H1 (cell line): Measurements from ENCODE around the gene SCGB1A1.

ENCODE experiments used
- CBX8 ChIP-seq: fragments of 300-800, 300-1000 bp; sonication (generic); IDR thresholded peaks from 2 replicates; pipeline ENCODE4 v1.7.1; 2016; ENCODE audit warnings: low read depth, low read length, borderline replicate concordance
- CHD1 ChIP-seq: IDR thresholded peaks from 2 replicates; pipeline ENCODE4 v1.6.1; 2012; ENCODE audit warnings: low read depth, low read length, improper control_type of control experiment
- CHD2 ChIP-seq: IDR thresholded peaks from 2 replicates; pipeline ENCODE4 v1.6.1; 2012; ENCODE audit warnings: low read length, improper control_type of control experiment
- JUND ChIP-seq: IDR thresholded peaks from 2 replicates; pipeline ENCODE4 v1.6.1; 2011; ENCODE audit warnings: mild to moderate bottlenecking, improper control_type of control experiment, low read length
- POLR2A ChIP-seq, 2 experiments: IDR thresholded peaks; 1 replicate in 1 of 2; 2 replicates in 1 of 2; pipeline ENCODE4 v1.6.1; 2011; ENCODE audit warnings: low read depth in 2 of 2, low read length in 2 of 2, mild to moderate bottlenecking in 2 of 2; ENCODE audit errors: control extremely low read depth in 1 of 2
- RFX5 ChIP-seq: IDR thresholded peaks from 2 replicates; pipeline ENCODE4 v1.6.1; 2011; ENCODE audit warnings: low read depth, low read length, improper control_type of control experiment, borderline replicate concordance
- SP1 ChIP-seq: IDR thresholded peaks from 2 replicates; pipeline ENCODE4 v1.6.1; 2011; ENCODE audit warnings: low read depth, low read length
- TF ChIP-seq, protein P1 (sequence below), 3 experiments: IDR thresholded peaks; 1 replicate in 2 of 3; 2 replicates in 1 of 3; pipeline versions ENCODE4 v1.5.1 to v1.6.1; 2011; ENCODE audit warnings: low read length in 3 of 3, mild to moderate bottlenecking in 3 of 3, inconsistent platforms in 2 of 3, low read depth in 1 of 3, moderate library complexity in 1 of 3; ENCODE audit not compliant: insufficient read depth in 1 of 3; ENCODE audit errors: control extremely low read depth in 1 of 3
- TF ChIP-seq, protein P2 (sequence below): IDR thresholded peaks from 2 replicates; pipeline ENCODE4 v1.6.1; 2011; ENCODE audit warnings: low read depth, mild to moderate bottlenecking, low read length; ENCODE audit not compliant: insufficient read depth
- TF ChIP-seq, protein P3 (sequence below): IDR thresholded peaks from 2 replicates; pipeline ENCODE4 v1.6.1; 2012; ENCODE audit warnings: inconsistent platforms

DNA sequence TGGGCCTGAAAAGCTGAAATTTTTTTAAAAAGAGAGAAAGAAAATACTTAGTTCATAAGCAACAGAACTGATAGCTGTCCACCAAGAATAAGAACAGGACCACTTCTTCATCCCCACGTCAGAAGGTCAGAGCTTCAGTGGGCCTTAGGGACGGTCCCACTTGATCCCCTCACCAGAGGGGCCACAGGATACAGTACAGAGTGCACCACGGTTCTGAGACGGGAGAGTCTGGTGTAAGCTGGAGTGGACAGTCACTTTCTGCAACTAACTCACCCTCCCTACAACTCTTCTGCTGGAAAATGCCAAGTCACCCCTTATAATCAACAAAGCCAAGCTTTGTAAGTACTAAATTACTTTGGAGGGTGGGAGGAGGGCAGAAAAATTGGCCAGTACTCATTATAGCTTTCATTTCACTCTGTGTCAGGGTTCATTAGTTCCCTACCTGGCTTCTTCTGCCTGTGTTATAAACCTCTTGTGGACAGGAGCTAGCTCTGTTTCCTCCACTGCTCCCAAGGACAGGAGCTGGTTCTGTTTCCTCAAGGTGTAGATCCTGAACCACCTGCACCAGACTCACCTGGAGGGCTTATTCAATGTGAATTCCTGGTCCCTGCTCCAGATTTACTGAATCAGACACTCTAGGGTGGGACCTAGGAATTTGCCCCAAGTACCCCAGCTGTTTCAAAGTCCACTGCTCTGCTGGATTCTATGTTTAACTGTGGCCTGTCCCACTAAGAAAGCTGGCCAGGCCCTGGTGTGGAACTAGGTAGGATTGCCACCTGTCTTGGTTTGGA lies 39.6 kb downstream of the SCGB1A1 start:
- TF ChIP-seq, protein P1, sequence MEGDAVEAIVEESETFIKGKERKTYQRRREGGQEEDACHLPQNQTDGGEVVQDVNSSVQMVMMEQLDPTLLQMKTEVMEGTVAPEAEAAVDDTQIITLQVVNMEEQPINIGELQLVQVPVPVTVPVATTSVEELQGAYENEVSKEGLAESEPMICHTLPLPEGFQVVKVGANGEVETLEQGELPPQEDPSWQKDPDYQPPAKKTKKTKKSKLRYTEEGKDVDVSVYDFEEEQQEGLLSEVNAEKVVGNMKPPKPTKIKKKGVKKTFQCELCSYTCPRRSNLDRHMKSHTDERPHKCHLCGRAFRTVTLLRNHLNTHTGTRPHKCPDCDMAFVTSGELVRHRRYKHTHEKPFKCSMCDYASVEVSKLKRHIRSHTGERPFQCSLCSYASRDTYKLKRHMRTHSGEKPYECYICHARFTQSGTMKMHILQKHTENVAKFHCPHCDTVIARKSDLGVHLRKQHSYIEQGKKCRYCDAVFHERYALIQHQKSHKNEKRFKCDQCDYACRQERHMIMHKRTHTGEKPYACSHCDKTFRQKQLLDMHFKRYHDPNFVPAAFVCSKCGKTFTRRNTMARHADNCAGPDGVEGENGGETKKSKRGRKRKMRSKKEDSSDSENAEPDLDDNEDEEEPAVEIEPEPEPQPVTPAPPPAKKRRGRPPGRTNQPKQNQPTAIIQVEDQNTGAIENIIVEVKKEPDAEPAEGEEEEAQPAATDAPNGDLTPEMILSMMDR (IDR thresholded peaks at IDR 0.05; ENCODE audit: control extremely low read depth in 1 of 3, insufficient read depth in 1 of 3, low read depth in 1 of 3, low read length in 3 of 3), result no peak
- TF ChIP-seq CBX8, result no peak
- TF ChIP-seq CHD2, result no peak
- no peak for TF ChIP-seq SP1
- TF ChIP-seq, protein P2, sequence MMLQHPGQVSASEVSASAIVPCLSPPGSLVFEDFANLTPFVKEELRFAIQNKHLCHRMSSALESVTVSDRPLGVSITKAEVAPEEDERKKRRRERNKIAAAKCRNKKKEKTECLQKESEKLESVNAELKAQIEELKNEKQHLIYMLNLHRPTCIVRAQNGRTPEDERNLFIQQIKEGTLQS, result no peak
- TF ChIP-seq, protein P3, sequence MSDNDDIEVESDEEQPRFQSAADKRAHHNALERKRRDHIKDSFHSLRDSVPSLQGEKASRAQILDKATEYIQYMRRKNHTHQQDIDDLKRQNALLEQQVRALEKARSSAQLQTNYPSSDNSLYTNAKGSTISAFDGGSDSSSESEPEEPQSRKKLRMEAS, result no peak
- no peak for TF ChIP-seq RFX5
- no peak for TF ChIP-seq JUND
- TF ChIP-seq POLR2A (IDR thresholded peaks at IDR 0.05; ENCODE audit: control extremely low read depth in 1 of 2, low read depth in 2 of 2, low read length in 2 of 2), result no peak
- no peak for TF ChIP-seq CHD1
